HG02798 (cell line): ENCODE results near the gene KLC4.
"Not testable (repeated sequence)": the region's sequence is repeated elsewhere in the genome, so short reads cannot be mapped to it uniquely, and the experiment has no call there.

Source experiments
- ATAC-seq: cut with Tn5 transposase; IDR thresholded peaks from one replicate; pipeline ENCODE4 v1.9.1; 2021; ENCODE audit warnings: mild to moderate bottlenecking; ENCODE audit not compliant: unreplicated experiment, poor library complexity

The KLC4 gene

DNA sequence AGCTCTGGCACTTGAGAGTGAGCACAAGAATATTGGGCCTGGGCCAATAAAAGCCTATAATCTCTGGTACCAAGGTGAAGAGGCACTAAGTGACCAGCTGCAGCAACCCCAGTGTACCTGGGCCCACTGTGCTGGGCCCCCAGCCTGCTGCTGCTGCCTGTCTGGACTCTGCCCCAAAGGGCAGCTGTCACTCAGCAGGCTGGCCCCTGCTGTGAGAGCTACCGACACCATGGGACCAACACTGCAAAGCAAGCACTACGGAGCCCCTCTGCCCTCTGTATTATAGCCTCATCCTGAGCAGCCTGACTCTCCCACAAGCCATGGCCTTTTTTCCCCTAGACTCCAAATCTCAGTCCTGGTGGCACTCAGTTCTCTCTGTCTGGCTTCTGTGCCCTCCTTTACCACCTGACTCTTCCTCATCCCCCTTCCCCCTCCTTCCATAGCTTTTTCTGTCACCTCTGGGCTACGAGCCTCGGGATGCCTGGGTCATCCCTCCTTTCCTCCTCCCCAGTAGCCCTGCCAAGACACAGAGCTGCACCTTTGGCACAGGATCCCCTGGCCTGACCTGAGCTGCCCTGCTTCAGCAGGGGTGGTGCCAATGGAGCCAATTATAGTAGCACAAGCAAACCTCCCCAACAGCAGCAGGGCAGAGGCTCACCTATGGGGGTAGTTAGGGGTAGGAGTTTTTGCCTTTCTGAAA lies 23.8 kb upstream of the KLC4 start:
- no peak for ATAC-seq

DNA sequence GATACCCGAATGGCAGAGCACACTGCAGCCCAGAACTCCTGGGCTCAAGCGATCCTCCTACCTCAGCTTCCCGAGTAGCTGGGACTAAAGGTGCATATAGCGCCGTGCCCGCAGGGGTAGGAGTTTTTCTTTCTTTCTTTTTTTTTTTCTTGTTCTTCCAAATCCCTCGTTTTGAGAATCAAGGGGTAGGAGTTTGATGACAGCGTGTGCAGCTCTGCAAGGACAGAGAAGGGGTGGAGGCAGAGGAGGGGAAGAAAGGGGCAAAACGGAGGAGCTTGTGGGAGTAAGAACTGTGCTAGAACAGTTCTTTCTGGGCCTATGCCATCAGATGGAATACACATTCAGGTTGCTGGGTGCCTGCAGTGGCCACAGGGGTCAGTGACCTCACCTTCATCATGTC lies 22.7 kb upstream of the KLC4 start:
- ATAC-seq, result no peak

DNA sequence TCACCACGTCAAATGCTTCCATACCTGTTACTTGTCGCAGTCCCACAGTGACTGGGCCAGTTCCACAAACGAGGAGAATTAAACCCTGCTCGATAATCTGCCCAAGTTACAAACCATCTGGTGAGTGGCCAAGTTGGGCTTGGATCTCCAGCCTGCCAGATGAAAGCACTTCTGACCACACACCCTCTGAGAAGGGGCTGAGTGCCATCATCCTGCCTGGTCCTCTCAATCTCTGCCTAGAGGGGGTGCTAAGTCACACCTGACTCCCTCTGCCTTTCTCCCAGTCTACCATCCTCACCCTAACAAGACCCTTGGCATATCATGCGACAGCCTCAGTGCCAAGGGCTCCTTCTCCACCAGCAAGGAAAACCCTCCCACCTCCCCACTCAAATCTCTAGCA lies 22.2 kb upstream of the KLC4 start:
- ATAC-seq, result no peak

DNA sequence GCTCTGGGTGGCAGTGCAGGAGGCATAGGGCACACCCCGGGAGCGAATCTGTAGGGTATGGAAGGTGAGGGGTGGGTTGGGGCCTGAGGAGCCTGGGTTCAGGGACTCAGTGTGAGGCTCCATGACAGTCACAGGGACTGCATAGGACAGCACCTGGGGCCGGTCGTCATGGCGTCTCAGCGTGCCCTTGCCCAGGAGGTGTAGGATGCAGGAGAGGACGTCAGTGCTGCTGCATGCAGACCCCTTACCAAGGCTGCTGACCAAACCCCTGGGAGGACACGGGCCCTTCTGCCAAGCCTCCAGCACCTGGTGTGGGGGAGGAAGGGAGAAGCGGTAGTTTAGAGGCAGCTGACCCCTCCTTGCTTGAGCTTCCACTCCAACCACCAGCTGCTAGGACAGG lies 21.7 kb upstream of the KLC4 start:
- no peak for ATAC-seq

DNA sequence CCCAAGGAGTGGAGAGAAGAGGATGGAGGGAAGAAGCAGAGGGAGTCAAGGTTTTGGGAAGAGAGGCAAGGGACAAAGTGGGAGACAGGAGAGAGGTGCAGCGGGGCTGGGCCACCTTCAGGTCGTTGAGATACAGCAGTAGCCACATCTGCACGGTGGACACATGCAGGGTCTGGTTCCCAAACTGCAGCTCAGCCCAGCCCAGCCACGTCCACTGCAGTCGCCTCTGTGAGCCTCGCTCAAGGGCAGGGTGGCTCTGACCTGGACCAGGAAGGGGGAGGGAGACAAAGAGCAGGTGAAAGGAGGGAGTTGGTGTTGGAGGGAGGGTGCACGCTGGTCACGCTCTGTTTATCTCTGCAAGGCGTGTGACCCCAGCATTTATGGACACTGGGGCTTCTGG lies 20.7 kb upstream of the KLC4 start:
- ATAC-seq, result no peak

DNA sequence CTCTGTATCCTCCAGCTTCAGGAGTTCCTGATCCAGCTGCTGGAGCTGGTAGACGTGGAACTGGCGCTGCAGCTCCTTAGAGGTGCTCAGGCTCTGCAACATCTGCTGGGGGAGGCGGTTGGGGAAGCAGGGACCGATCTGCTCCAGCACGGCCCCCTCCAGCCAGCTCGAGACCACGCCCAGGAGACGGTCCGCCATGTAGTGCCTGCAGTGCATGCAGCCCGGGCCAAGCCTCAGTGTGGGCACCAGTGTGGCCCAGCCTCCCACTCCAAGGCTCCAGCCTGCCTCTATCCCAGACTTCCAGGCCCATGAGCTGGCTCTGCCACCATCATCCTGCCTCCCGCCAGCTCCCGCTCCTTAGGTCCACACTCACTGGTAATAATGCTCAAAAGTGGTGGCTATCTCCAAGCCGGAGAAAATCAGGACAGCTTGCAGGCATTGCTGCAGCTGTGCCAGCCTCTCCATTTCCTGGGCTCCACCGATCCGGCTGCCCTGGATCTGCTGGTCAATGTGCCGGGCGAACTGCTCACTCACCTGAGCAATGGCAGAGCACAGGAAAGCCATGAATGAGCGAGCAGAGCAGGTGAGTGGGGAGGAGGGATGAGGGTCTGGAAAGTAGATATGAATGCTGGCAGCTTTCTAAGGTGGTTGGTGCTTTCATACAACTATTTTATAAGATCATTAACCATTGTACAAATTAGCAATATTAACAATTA lies 18.7 kb upstream of the KLC4 start:
- ATAC-seq, result no peak

DNA sequence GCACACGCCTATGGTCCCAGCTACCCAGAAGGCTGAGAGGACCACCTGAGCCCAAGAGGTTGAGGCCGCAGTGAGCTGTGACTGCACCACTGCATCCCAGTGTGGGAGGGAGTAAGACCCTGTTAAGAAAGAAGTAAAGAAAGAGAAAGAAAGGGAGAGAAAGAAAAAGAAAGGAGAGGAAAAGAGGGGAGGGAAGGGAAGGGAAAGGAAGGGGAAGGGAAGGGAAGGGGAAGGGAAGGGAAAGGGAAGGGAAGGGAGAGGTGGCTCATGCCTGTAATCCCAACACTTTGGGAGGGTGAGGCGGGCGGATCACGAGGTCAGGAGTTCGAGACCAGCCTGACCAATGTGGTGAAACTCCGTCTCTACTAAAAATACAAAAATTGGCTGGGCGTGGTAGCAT lies 18.0 kb upstream of the KLC4 start:
- ATAC-seq, result not testable (repeated sequence)

DNA sequence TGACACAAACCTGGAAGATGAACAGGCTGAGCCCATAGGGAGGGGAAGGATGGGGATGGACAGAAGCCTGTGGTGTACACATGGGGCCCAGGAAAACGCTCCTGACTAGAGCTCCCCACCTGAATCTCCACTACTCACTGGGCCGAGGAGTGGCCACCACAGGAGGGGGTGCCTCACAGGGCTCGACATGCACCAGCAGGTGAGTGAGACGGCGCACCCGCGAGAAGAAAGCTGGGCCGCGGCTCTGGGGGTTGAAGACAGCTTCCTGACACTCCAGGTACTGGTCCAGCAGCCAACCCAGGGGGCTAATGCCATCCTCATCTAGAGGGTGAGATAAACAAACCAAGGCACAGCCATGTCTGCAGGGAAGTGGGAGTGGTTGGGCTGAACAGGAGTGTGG lies 16.1 kb upstream of the KLC4 start:
- ATAC-seq, result no peak

DNA sequence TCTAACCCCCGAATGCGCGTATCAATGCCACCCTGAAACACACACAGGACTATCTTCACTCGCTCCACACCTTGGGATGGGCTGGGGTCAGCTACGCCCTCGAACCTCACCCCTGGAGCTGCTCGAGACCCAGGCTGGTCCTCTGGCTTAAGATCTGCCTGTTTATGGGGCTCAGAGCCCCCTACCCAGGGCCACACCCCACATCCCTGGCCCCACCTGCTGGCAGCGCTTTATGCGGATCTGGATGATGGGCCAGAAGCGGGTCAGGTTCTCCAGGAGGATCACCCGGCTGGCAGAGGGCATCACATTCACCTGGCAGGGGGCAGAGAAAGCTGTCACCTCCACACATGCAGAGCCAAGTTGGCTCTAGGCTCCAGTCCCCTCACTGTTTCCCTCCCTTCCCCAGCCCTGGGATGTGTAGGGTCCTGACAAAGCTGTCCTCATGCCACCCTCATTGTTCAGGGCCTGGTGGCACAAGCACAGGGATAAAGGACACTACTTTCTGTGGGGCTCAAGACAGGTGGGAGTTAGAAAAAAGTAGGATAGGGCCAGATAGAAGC lies 14.0 kb upstream of the KLC4 start:
- ATAC-seq, result no peak

DNA sequence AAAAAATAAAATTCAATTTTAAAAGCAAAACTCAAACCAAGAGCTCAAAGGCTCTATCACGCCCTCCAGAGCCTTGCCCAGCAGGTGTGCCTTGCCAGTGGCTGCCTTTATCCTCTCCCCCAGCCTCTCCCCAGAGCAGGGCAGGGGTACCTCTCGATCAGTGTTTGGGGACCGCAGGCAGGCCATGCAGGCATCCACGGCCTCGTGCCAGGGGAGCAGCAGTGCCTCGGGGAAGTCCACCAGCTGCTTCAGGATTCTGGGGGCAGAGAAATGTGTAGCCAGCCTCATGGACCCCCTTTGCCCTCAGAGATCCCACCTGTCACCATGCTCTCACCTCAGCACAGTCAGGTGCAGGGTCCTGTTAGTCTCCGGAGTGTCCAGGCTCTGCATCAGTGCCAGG lies 11.4 kb upstream of the KLC4 start:
- ATAC-seq, result no peak

DNA sequence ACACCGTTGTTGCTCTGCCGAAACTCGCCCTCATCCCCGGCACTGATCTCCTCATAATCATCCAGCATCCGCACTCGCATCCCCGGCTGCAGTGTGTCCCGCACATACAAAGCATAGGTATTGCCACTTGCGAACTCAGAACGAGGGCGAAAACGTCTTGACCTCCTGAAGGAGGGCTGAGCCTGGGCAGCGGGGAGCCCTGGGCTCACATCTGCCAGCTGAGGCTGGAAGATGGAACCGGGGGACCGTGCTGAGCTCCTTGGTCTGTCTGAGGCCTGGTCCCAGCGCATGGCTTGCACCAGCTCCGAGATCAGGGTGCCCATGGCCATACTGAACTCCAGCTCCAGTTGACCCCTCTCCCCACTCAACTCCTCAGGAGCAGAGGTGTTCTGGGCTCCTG lies 8.4 kb upstream of the KLC4 start:
- no peak for ATAC-seq

DNA sequence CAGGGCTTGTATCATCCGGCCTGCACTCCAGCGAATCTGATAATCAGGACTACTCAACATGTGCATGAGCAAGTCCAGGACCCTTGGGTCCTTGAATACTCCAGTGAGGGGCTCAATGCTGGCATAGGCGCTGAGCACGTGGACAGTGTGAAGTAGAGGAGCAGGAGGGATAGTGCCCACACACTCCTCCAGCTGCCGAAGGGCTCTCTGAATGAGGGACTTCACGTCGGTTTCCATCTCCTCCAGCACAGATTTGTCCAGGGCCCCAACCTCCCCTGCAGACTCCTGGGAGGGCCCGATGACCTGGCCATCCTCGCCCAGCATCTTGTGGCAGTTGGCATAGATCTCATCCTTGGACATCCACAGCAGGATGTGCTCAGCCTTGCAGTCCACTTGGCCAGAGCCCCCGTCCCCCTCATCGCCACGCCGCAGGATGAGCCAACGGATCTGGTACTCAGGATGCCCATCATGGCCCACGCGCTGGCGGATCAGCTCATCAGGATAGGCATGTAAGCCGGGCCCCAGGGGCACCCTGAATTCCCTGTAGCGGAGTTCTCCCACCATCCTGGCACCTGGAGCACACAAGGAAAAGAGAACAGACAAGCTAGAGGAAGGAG lies 7.1 kb upstream of the KLC4 start:
- no peak for ATAC-seq

DNA sequence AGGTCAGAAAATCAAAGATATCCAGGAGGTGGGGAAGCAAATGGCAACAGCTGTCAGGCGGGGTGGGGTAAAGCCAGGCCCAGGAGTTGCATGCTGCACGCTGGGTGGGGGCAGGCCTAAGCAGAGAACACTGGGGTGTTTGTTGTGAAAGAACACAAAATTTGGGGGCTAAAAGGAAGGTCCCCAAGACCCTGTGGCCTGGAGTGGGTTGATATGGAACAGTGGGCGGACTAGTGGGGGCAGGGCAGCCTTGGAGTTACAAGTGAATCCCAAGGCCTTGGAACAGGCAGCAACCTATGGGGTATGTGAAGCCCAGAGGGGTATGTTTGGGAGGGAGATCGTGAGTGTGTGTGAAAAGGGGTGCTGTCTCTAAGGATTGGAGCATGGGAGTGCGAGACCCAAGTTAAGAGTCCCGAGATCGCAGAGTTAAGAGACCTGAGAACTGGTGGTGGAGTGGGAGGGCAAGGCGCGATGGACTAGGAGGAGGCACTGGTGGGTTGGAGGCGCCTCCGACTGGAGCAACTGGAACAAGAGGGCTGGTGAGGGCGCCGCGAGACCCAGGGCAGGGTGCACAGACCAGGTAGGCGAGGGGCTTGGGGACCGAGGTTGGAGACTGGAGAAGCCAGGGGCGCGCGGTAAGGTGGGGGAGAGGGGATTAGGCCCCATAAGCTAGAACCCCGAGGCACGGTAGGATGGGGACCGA lies 6.4 kb upstream of the KLC4 start:
- ATAC-seq, result peak; percentile 8

DNA sequence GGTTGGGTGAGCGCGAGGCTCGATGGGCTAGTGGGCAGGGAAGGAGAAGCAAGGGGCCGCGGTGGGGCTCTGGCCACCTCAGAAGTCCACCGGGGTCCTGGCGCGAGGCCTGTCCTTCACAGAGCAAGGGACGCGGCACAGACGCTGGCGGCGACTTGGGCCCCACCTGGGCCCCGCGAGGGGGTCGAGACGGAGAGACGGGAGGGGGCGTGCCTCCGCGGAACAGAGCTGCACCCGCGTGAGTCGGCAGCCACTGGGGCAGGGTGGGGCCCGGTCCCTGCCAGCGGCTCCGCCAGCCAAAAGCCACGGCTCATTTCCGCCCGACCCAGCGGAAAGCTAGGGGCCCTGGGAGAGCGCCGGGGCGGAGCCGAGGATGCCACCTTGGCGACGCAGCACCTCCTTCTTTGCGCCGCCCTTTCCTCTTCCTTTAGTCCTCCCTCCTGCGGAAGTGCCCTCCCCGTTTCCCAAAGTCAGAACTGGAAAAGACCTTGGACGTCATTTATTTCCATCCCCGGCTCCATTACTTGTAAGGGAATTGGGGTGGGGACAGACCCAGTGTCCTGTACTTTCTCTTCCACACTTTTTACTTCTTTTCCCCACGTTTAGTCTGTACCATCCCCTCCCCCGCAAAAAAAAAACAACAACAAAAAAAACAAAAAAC lies 5.8 kb upstream of the KLC4 start, which contains the start of gene CUL7:
Gene CUL7, minus strand, starts transcription at position 307 of the 661 bp plus-strand sequence. CDS start 1,063 bp downstream, outside the sequence.
- peak; percentile 92 for ATAC-seq

DNA sequence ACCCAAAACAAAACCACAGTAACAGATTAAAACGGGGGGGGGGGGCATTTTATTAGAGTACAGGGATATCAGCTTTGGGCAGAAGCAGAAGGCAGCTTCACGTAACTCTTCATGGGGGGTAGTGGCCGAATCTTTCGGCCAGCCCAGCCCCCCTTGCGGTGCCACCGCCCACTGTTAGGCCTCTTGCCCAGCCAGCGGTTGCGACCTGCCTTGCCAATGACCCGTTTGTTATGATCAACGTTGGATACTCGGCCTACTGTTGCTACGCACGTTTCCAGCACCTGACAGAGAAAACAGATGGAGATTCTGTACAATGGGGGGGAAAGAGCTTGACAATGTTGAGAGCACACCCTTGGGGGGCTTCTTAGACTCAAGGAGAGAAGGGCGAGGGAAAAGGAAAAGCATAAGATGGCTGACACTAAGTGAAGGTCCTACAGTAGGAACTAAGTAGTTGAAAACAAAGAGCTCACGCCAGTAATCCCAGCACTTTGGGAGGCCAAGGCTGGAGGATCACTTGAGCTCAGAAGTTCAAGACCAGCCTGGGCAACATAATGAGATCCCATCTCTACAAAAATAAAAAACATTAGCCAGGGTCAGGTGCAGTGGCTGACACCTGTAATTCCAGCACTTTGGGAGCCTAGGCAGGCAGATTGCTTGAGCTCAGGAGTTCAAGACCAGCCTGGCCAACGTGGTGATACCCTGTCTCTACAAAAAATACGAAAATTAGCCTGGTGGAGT lies 5.1 kb upstream of the KLC4 start:
- no peak for ATAC-seq

DNA sequence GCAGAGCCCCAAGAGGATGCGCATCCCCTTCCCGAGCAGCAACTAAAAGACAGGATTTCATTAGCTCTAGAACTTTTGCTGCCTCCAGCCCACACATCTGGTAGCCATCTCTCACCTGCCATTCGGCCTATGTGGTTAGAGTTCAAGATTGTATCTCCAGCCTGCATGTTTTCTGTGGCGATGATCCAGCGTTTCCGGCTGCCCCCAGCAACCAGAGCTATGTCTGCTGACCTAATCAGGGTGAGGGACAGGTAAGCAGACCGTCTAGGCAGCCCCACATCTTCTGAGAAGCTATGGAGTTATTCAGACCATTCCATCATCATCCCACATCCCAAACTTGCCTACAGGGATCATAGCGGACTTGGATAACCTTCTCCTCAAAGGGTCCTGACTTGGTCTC lies 3.5 kb upstream of the KLC4 start:
- no peak for ATAC-seq

DNA sequence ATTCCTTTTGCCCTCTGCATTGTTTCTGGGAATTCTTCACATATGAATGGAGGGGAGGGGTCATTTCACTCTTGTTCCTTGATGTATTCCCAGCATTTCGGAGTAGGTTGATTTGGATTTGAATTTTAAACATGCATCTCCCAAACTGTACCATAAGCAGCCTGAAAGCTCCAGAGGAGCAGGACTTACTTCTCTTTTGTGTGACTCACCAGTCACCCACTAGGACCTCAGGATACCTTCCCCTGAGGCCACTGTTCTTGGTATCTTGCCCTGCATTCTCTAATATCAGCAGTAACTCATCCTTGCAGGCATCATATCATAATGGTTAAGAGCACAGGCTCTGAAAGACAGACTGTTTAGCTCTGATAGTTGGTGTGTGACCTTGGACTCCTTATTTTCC lies 900 bp upstream of the KLC4 start:
- no peak for ATAC-seq

DNA sequence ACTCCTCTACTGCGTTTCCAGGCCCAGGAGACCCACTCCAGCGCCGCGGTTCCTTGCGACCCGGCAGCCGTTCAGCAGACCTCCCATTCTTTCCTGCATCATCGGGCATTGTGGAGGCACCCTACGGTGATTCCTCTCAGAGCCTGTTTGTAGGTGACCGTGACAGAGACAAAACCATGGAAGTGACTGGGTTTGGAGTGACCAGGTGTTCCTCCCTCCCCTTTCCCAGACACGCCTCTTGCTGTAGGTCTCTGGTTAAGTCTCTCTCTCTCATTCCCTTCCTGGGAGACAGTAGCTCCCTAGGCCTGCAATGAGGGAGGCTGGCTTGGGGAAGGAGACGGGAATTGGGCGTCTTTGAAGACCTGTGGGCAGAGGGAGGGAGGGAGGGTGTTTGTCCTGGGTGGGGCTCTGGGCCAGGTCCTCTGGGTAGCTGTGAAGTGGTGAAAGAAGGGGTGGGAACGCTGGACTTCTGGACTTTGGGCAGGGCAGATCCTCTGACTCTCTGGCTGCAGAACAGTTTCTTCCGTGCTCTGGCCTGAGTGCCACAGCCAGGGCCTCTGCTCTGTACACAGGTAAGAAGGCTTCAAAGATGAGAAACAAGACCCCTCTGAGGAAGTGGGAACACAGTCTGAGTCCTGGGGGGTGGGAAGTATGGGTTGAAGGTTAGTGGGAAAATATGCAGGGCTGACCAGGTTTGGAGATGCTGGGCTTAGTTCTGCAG lies 763 bp downstream of the KLC4 start:
- no peak for ATAC-seq
